HEK293 (cell line): ENCODE data around the gene LPP.

ENCODE experiments used
- CTCF ChIA-PET: fragments of 350-600 bp; formaldehyde crosslinking; extraction: SDS; loops from one replicate; lab custom pipeline; 2021; ENCODE audit warnings: antibody characterized with exemption; lab: Yijun Ruan, JAX
- POLR2A ChIA-PET: fragments of 300-600 bp; formaldehyde crosslinking; extraction: SDS; loops from one replicate; lab custom pipeline; 2020; ENCODE audit warnings: antibody characterized with exemption, inconsistent platforms; lab: Yijun Ruan, JAX
- H3K27ac ChIP-seq: fragments of 200-500 bp; sonication (Bioruptor generic); 2 replicates; pipeline ENCODE4 v1.5.1; 2014; ENCODE audit warnings: low read depth, low read length, control low read depth, inconsistent platforms; ENCODE audit errors: extremely low read depth
- H3K36me3 ChIP-seq, 2 experiments: fragments of 200-500 bp in 1 of 2; sonication (Bioruptor generic) in 1 of 2; 1 replicate in 1 of 2; 2 replicates in 1 of 2; pipeline ENCODE4 v1.5.1; 2014 to 2017; ENCODE audit warnings: inconsistent platforms in 2 of 2, low read length in 2 of 2; ENCODE audit not compliant: control insufficient read depth in 2 of 2, insufficient read depth in 1 of 2
- H3K4me1 ChIP-seq: fragments of 200-500 bp; sonication (Bioruptor generic); 2 replicates; pipeline ENCODE4 v1.5.1; 2014; ENCODE audit warnings: mild to moderate bottlenecking, low read length, inconsistent platforms; ENCODE audit not compliant: control insufficient read depth, insufficient read depth
- H3K4me3 ChIP-seq: 2 replicates; pipeline ENCODE4 v1.5.1; 2011; ENCODE audit warnings: low read depth, mild to moderate bottlenecking, control low read depth, low read length, moderate library complexity
- H3K9me3 ChIP-seq: fragments of 200-500 bp; sonication (Bioruptor generic); 2 replicates; pipeline ENCODE4 v1.5.1; 2014; ENCODE audit warnings: low read depth, low read length, inconsistent platforms; ENCODE audit not compliant: control insufficient read depth, insufficient read depth
- BCL6B ChIP-seq: fragments of 450-650 bp; formaldehyde crosslinking; IDR thresholded peaks from 2 replicates; pipeline ENCODE4 v1.5.1; 2017; ENCODE audit warnings: missing biosample characterization, missing genetic modification characterization
- EGR2 ChIP-seq: fragments of 450-650 bp; formaldehyde crosslinking; IDR thresholded peaks from 2 replicates; pipeline ENCODE4 v1.5.1; 2016; ENCODE audit warnings: low read depth, missing biosample characterization, missing genetic modification characterization
- GLI2 ChIP-seq: fragments of 450-650 bp; formaldehyde crosslinking; IDR thresholded peaks from 2 replicates; pipeline ENCODE4; 2017; ENCODE audit warnings: missing biosample characterization, missing genetic modification characterization, low read depth, borderline replicate concordance
- GLIS1 ChIP-seq: fragments of 450-650 bp; formaldehyde crosslinking; IDR thresholded peaks from 2 replicates; pipeline ENCODE4 v1.5.1; 2016; ENCODE audit warnings: missing biosample characterization, missing genetic modification characterization
- KLF17 ChIP-seq: fragments of 450-650 bp; formaldehyde crosslinking; IDR thresholded peaks from 2 replicates; pipeline ENCODE4 v1.5.1; 2016; ENCODE audit warnings: missing biosample characterization, missing genetic modification characterization
- MZF1 ChIP-seq: fragments of 450-650 bp; formaldehyde crosslinking; IDR thresholded peaks from 2 replicates; pipeline ENCODE4 v1.5.1; 2017; ENCODE audit warnings: missing biosample characterization, missing genetic modification characterization, borderline replicate concordance
- SP2 ChIP-seq: fragments of 450-650 bp; formaldehyde crosslinking; IDR thresholded peaks from 2 replicates; pipeline ENCODE4 v1.5.1; 2016; ENCODE audit warnings: missing biosample characterization, missing genetic modification characterization
- SP7 ChIP-seq: fragments of 450-650 bp; formaldehyde crosslinking; IDR thresholded peaks from 2 replicates; pipeline ENCODE4 v1.5.1; 2016; ENCODE audit warnings: missing biosample characterization, missing genetic modification characterization
- ZBTB1 ChIP-seq: fragments of 450-650 bp; formaldehyde crosslinking; IDR thresholded peaks from 2 replicates; pipeline ENCODE4 v1.5.1; 2016; ENCODE audit warnings: missing biosample characterization, missing genetic modification characterization
- ZNF112 ChIP-seq: fragments of 450-650 bp; formaldehyde crosslinking; IDR thresholded peaks from 2 replicates; pipeline ENCODE4 v1.5.0; 2017; ENCODE audit warnings: missing biosample characterization, missing genetic modification characterization
- ZNF140 ChIP-seq: fragments of 450-650 bp; formaldehyde crosslinking; IDR thresholded peaks from 2 replicates; pipeline ENCODE4 v1.5.1; 2016; ENCODE audit warnings: missing biosample characterization, missing genetic modification characterization
- ZNF148 ChIP-seq: fragments of 450-650 bp; formaldehyde crosslinking; IDR thresholded peaks from 2 replicates; pipeline ENCODE4 v1.5.0; 2017; ENCODE audit warnings: missing biosample characterization, missing genetic modification characterization, borderline replicate concordance
- ZNF174 ChIP-seq: fragments of 450-650 bp; formaldehyde crosslinking; IDR thresholded peaks from 2 replicates; pipeline ENCODE4 v1.5.0; 2017; ENCODE audit warnings: missing biosample characterization, mild to moderate bottlenecking, missing genetic modification characterization
- ZNF175 ChIP-seq: fragments of 450-650 bp; formaldehyde crosslinking; IDR thresholded peaks from 2 replicates; pipeline ENCODE4 v1.5.1; 2016; ENCODE audit warnings: missing biosample characterization, missing genetic modification characterization
- ZNF335 ChIP-seq: fragments of 450-650 bp; formaldehyde crosslinking; conservative IDR thresholded peaks from 2 replicates; pipeline ENCODE4 v1.5.1; 2016; ENCODE audit warnings: missing biosample characterization, missing genetic modification characterization
- ZNF354C ChIP-seq: fragments of 450-650 bp; formaldehyde crosslinking; IDR thresholded peaks from 2 replicates; pipeline ENCODE4 v1.5.1; 2016; ENCODE audit warnings: missing biosample characterization, missing genetic modification characterization, low read depth, borderline replicate concordance
- ZNF433 ChIP-seq: fragments of 450-650 bp; formaldehyde crosslinking; IDR thresholded peaks from 2 replicates; pipeline ENCODE4 v1.5.1; 2016; ENCODE audit warnings: missing biosample characterization, missing genetic modification characterization, low read depth
- ZNF514 ChIP-seq: fragments of 450-650 bp; formaldehyde crosslinking; IDR thresholded peaks from 2 replicates; pipeline ENCODE4 v1.5.1; 2016; ENCODE audit warnings: missing biosample characterization, missing genetic modification characterization
- ZNF549 ChIP-seq: fragments of 450-650 bp; IDR thresholded peaks from 2 replicates; pipeline ENCODE4 v1.5.1; 2018; ENCODE audit warnings: missing biosample characterization, missing genetic modification characterization, mild to moderate bottlenecking, inconsistent platforms, moderate library complexity
- ZNF654 ChIP-seq: fragments of 450-650 bp; formaldehyde crosslinking; IDR thresholded peaks from 2 replicates; pipeline ENCODE4 v1.5.1; 2016; ENCODE audit warnings: low read depth, missing biosample characterization, missing genetic modification characterization
- ZNF658 ChIP-seq: fragments of 450-650 bp; formaldehyde crosslinking; IDR thresholded peaks from 2 replicates; pipeline ENCODE4; 2016; ENCODE audit warnings: missing biosample characterization, missing genetic modification characterization
- ZSCAN18 ChIP-seq: fragments of 450-650 bp; formaldehyde crosslinking; IDR thresholded peaks from 2 replicates; pipeline ENCODE4 v1.5.1; 2016; ENCODE audit warnings: missing biosample characterization, missing genetic modification characterization

LPP gene

GRCh38 chr3:188848947-188849346, 695.0 kb downstream of the LPP start:
- no peaks in the 10 kb centered on the region for H3K36me3 ChIP-seq
- no peaks in the 10 kb centered on the region for H3K4me1 ChIP-seq
- TF ChIP-seq ZNF654 (tag by site-specific recombination) (no peak), ZNF174 (no peak), ZNF335 (no peak), ZNF175 (tag by site-specific recombination) (no peak), ZNF658 (tag by site-specific recombination) (no peak), ZNF112 (no peak), ZSCAN18 (tag by site-specific recombination) (no peak), GLI2 (tag by site-specific recombination) (no peak), ZNF433 (tag by site-specific recombination) (no peak), BCL6B (tag by site-specific recombination) (no peak), MZF1 (no peak), SP2 (no peak)
- no peak overlapping the region for H3K4me3 ChIP-seq
- H3K27ac ChIP-seq = no peak overlapping the region
- POLR2A ChIA-PET = no interaction called here
- no peaks in the 10 kb centered on the region for H3K9me3 ChIP-seq
- CTCF ChIA-PET = no interaction called here

DNA sequence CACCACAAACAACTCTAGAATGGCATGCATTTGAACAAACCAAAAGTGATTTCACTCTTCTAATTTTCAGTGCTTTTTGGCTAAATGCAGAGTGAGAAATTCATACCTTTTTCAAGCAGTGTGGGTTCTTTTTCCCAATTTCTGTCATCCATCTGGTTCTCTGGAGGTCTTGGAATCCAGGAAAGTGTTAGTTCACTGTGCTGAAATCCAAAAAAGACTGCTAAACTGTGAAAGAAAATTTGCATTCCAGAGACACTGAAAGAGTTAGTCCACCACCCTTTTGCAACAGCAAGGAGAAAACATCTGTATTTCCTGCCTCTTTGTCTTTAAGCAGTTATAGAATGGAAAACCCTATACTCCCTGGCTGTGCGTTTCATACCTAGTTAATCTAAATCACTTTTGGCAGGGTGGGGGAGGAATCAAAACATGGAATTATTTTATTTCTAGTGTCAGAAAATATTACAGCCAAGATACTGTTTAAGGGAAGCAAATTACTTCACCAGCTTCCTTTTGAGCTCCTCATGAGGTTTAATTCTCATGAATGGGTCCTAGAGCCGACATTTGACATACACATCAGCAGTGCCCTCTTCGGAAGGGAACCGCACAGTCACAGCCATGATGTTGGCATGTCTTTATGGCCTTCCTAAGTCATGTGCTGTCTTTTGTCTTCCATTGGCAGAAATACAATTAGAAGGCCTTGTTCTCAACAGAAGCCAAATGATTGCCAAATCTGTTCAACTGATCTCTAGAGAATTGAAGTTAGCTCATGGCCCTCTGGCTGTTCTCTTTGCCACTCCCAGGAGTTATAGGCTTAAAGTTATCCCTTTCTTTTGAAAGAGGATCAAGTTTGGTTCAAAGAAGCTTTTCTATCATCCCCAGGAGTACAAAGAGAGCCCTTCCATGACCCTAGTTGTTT, 700.2 kb downstream of the LPP start:
- POLR2A ChIA-PET = no interaction called here

DNA sequence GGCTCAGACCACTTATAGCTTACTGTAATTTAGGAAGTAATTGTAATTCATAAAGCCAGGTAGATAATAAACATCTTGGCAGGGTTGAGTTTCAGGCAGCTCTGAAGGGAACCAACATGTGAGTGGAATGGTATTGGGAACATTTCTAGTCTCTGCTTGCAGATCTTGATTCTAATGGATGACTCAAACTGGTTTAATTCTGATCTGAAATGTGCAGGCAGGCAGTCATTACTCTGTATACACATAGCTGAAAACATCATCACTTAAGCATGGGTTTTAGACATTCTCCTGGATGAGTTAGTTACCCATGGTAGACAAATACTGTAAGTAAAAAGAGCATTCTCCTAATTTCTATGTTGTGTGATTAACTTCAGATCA, 700.8 kb downstream of the LPP start:
- ChIA-PET CTCF (no interaction called here), POLR2A (no interaction called here)
- no peaks in the 10 kb centered on the region for H3K36me3 ChIP-seq
- no peaks in the 10 kb centered on the region for H3K4me1 ChIP-seq
- H3K27ac ChIP-seq = no peak overlapping the region
- no peak overlapping the region for H3K4me3 ChIP-seq
- H3K9me3 ChIP-seq = no peaks in the 10 kb centered on the region
- TF ChIP-seq ZNF354C (tag by site-specific recombination) (no peak), ZNF514 (no peak), ZNF549 (tag by site-specific recombination) (no peak), ZNF140 (tag by site-specific recombination) (no peak), ZBTB1 (no peak), ZSCAN18 (tag by site-specific recombination) (no peak), GLIS1 (no peak), SP7 (tag by site-specific recombination) (no peak), ZNF658 (tag by site-specific recombination) (no peak), EGR2 (tag by site-specific recombination) (no peak), KLF17 (tag by site-specific recombination) (no peak)

More for the DNA sequence above, 700.2 kb downstream of the LPP start:
- TF ChIP-seq ZNF148 (tag by site-specific recombination) = no peak
- Histone ChIP-seq H3K4me3 (no peak overlapping the region), H3K4me1 (no peaks in the 10 kb centered on the region), H3K9me3 (no peaks in the 10 kb centered on the region), H3K36me3 (no peaks in the 10 kb centered on the region), H3K27ac (no peak overlapping the region)
- CTCF ChIA-PET = no interaction called here
